RWPE1 (cell line): Measurements from ENCODE around the gene TTC3.
"Not testable (repeated sequence)": the region's sequence is repeated elsewhere in the genome, so short reads cannot be mapped to it uniquely, and the experiment has no call there.

Source experiments
- CTCF ChIA-PET: fragments of 350-600 bp; sonication (Branson Sonifier 250); formaldehyde crosslinking; extraction: SDS; loops from one replicate; lab custom pipeline; 2021; lab: Yijun Ruan, JAX
- POLR2A ChIA-PET: fragments of 400-600 bp; formaldehyde crosslinking; extraction: SDS; loops from one replicate; lab custom pipeline; 2020; ENCODE audit warnings: antibody characterized with exemption; ENCODE audit not compliant: low non-redundant PET; lab: Yijun Ruan, JAX
- DNase-seq: peaks from one replicate; pipeline ENCODE4 v3.0.0; 2012; ENCODE audit warnings: low spot score
- H3K27ac ChIP-seq: fragments of 450-650 bp; 2 replicates; pipeline ENCODE4 v1.5.1; 2017
- CTCF ChIP-seq: fragments of 450-650 bp; conservative IDR thresholded peaks from 2 replicates; pipeline ENCODE4 v1.5.1; 2017; ENCODE audit warnings: low read depth, mild to moderate bottlenecking

Gene TTC3

GRCh38 chr21:37045149-37045548, 27.9 kb upstream of the TTC3 start:
- no peak for DNase-seq
- no peak for TF ChIP-seq CTCF
- POLR2A ChIA-PET: no interaction called here
- CTCF ChIA-PET: no interaction called here
- no peak overlapping the region for H3K27ac ChIP-seq

DNA sequence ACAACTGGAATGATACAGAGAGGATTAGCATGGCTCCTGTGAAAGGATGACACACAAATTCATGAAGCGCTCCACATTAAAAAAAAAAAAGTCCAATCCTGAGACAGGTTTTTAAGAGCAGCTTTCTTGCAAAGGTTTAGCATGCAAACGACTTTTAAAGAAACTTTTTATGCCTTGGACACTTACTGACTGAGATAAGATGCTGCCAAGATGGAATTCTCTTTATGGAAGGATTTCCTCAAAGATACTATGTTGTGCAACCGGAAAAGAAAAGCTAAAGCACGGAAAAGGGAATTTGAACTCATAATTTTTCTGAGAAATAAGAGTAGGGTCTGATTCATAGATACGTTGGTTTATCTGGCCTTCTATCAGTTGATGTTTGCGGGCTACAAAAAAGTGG, 27.5 kb upstream of the TTC3 start:
- CTCF ChIA-PET: interaction anchor here (0.7 kb wide), 1 partner anchor 35 kb away, joined by 3 read pairs; no protein-coding TSS in a partner anchor
- TF ChIP-seq CTCF: no peak
- no peak overlapping the region for H3K27ac ChIP-seq
- POLR2A ChIA-PET: no interaction called here
- no peak for DNase-seq

DNA sequence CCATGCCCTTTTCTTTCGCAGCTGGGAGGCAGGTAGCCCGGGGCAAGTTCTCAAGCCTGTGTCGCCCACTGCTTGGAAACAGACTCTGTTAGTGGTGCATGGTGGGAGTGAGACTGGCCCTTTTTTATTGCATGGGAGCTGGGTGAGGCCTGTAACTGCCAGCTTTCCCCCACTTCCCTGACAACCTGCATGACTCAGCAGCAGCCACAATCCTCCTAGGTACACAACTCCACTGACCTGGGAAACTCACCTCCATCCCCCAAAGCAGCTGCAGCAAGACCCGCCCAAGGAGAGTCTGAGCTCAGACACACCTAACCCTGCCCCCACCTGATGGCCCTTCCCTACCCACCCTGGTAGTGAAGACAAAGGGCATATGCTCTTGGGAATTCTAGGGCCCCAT, 26.0 kb upstream of the TTC3 start:
- H3K27ac ChIP-seq: no peak overlapping the region
- no peak for DNase-seq
- POLR2A ChIA-PET: no interaction called here
- CTCF ChIA-PET: no interaction called here
- no peak for TF ChIP-seq CTCF

- POLR2A ChIA-PET, H3K27ac ChIP-seq, CTCF ChIA-PET, DNase-seq: not testable (repeated sequence)
Observed at GRCh38 chr21:37049741-37050140, 23.3 kb upstream of the TTC3 start.

GRCh38 chr21:37055271-37055855, 17.7 kb upstream of the TTC3 start:
- CTCF ChIA-PET: no interaction called here
- no peak overlapping the region for H3K27ac ChIP-seq
- DNase-seq: no peak
- no peak for TF ChIP-seq CTCF
- POLR2A ChIA-PET: no interaction called here

GRCh38 chr21:37057614-37058013, 15.4 kb upstream of the TTC3 start:
- ChIA-PET CTCF (no interaction called here), POLR2A (interaction anchor here (0.6 kb wide), 1 partner anchor 45 kb away, joined by 5 read pairs; no protein-coding TSS in a partner anchor)
- TF ChIP-seq CTCF: no peak
- no peak overlapping the region for H3K27ac ChIP-seq
- DNase-seq: no peak

DNA sequence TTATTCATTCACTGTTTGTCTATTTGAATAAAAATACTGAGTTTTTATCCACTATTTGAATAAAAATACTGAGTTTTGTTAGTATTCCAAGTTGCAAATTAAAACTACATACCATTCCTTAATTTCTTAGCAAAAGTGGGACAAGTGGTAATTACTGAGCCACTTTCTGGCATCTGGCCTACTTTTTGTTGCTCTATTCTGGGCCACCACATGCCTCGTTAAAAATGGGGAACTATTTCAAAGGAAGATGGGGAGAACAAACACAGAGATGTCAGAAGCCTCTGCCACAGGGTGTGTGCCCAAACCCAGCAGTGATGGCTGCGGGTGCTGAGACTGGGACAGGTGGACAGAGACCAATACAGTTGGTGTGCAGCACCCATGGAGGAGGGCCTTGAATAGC, 14.8 kb upstream of the TTC3 start:
- ChIA-PET POLR2A (no interaction called here), CTCF (no interaction called here)
- H3K27ac ChIP-seq: no peak overlapping the region
- no peak for DNase-seq
- no peak for TF ChIP-seq CTCF
